GM12864 (cell line): ENCODE measurements around the gene ZNF525.
A peak's percentile ranks its signal among the peaks of the same experiment; 100 is the strongest.
"Not testable (repeated sequence)": the region's sequence is repeated elsewhere in the genome, so short reads cannot be mapped to it uniquely, and the experiment has no call there.

Experiments
- DNase-seq: peaks from one replicate; pipeline ENCODE4 v3.0.0-alpha.2; 2011; ENCODE audit warnings: low read depth
- H3K4me3 ChIP-seq: 2 replicates; pipeline ENCODE4 v1.5.1; 2011; ENCODE audit warnings: mild to moderate bottlenecking, low read depth, low read length, control low read depth
- CTCF ChIP-seq: IDR thresholded peaks from 2 replicates; pipeline ENCODE4 v1.5.1; 2011; ENCODE audit warnings: low read depth, mild to moderate bottlenecking, moderate library complexity, low read length, control low read depth, inconsistent platforms; ENCODE audit errors: missing control alignments

The ZNF525 gene

DNA sequence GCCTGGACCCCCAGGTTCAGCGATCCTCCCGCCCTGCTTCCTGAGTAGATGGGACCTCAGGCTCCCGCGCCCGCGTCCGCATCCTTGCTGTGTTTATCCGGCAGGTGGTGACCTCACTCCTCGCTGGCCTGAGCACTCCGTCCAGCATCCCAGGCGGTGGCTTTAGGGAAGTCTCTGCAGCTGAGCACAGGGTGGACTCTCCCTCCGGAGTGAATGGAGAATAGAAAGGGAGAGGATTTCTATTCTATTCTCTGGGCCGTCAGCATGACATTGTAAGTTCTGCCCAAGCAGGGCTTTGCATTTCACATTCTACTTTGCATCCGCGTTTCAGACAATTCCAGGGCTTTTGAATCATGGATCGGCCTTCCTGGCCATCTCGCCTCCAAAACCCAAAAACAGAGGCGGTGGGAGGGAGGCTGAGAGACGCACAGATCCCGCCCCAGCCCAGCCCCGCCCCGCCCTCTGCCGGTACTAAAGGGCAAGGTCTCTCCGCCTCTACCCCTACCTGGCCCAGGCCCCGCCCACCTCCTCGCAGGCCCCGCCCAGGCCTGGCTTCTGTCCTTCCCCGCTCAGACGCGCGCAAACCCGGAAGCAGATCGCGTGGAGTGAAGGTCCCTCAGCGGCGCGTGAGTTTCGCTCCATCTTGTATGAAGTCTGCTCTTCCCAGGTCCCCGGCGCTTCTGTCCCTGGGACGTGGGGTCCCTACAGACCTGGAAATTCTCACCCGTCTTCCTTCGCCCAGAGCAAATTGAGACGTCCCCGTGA, at the start of gene ZNF525:
Gene ZNF525 (plus strand): TSS at position 572 of the 765 bp plus-strand sequence. CDS start 6,577 bp downstream, outside the sequence.
- peak; percentile 71 for DNase-seq
- peak; percentile 22 for TF ChIP-seq CTCF
- peak within 1 kb of the TSS; percentile 74 for H3K4me3 ChIP-seq

DNA sequence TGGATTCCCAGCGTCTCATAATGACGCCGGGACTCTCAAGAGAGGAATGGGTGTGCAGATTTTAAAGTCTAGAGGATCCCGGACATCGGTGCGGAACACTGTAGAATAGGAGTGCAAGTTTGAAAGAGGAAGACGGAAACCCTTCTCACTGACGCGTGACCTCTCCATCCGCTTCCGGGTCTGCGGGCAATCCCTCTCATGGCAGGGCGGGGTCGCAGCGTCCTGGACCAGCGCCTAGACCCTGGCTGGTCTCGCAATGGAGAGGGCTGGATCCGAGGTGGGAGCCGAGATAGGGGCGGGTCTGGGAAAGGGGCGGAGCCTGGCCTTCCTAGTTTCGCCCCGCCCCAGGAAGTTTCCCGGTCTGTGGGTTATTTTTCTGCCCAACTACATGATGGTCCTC, 36.5 kb upstream of the ZNF525 start:
- no peak for TF ChIP-seq CTCF
- DNase-seq = no peak
- no peak overlapping the region for H3K4me3 ChIP-seq

- no peak overlapping the region for H3K4me3 ChIP-seq
- DNase-seq = no peak
- TF ChIP-seq CTCF = no peak
Measured at GRCh38 chr19:53332484-53332883, 33.0 kb upstream of the ZNF525 start.

DNA sequence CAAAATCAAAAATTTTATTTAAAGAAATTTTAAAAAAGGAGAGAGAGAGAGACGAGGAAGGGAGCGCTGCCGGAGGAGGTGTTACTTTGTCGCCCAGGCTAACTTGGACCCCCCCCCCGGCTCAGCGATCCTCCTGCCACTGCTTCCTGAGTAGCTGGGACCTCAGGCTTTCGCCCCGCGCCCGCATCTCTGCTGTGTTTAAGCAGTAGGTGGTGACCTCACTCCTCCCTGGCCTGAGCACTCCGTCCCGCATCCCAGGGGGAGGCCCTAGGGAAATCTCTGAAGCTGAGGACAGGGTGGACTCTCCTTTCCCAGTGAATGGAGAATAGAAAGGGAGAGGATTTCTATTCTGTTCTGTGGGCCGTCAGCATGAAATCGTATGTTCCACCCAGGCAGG, 32.4 kb upstream of the ZNF525 start:
- peak overlapping the region; percentile 64 for H3K4me3 ChIP-seq
- TF ChIP-seq CTCF = no peak
- no peak for DNase-seq

DNA sequence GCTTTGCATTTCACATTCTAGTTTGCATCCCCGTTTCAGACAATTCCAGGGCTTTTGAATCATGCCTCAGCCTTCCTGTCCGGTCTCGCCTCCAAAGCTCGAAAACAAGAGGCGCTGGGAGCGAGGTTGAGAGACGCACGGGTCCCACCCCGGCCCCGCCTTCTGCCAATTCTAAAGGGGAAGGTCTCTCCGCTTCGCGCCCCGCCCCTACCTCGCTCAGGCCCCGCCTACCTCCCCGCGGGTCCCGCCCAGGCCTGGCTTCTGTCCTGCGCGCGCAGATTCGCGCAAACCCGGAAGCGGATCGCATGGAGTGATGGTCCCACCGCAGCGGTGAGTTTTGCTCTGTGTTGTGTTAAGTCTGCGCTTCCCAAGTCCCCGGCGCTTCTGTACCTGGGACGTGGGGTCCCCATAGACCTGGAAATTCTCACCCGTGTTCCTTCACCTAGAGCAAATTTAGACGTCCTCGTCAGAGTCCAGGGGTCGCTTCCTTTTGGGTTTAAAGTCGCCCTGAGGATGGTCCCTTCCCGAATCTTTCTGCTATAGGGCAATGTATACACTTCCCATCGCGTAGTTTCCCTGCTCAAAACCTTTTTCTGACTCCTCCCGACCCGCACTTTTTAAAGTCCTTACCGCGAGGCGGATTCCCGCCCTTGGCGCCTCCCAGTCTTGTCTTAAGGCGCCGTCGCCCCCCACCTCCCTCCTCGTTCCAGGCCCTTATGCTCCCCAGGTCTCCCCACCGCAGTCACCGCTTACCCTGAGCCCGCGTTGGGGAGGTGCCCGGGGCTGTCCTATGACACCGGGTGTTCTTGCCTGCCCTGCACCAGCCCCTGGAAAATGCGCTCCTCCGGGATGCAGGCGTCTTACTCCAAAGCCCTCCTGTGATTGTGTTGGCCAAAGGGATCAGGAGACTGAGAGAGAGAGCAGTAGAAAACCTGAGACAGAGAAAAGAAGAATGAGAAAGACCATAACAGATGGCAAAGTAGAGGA, 31.7 kb upstream of the ZNF525 start, which contains the start of gene ZNF845:
Gene ZNF845 (plus strand): TSS at position 287 of the 987 bp plus-strand sequence. CDS start 7,559 bp downstream, outside the sequence.
- no peak for TF ChIP-seq CTCF
- peak; percentile 42 for DNase-seq
- peak within 1 kb of the TSS; percentile 64 for H3K4me3 ChIP-seq

DNA sequence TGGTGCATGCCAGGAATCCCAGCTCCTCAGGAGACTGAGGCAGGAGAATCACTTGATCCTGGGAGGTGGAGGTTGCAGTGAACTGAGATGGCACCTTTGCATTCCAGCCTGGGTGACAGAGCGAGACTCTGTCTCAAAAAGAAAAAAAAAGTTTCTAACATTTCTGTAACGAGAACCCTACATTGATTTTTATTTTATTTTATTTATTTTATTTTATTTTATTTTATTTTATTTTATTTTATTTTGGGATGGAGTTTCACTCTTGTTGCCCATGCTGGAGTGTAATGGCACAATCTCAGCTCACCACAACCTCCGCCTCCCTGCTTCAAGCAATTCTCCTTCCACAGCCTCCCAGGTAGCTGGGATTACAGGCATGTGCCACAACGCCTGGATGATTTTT, 21.1 kb upstream of the ZNF525 start:
- DNase-seq = not testable (repeated sequence)

GRCh38 chr19:53355739-53356138, 9.8 kb upstream of the ZNF525 start:
- TF ChIP-seq CTCF = no peak
- no peak for DNase-seq
- no peak overlapping the region for H3K4me3 ChIP-seq

More for the DNA sequence above, 21.1 kb upstream of the ZNF525 start:
- H3K4me3 ChIP-seq = not testable (repeated sequence)
